Measurements from ENCODE around the gene MRPS10.

GRCh38 chr6:42217157-42217518 is 523 bp downstream of the MRPS10 start:
- no peak for TF ChIP-seq E2F4 (IDR thresholded peaks at IDR 0.05; ENCODE audit: low read depth, low read length)
- TF ChIP-seq POLR2A (IDR thresholded peaks at IDR 0.05; ENCODE audit: low read depth, low read length) = no peak
- TF ChIP-seq CTCF (IDR thresholded peaks at IDR 0.05 in 2 of 3, conservative IDR thresholded peaks at IDR 0.05 in 1 of 3; ENCODE audit: control insufficient read depth in 2 of 3, extremely low read depth in 1 of 3, insufficient read depth in 1 of 3, low read depth in 3 of 3, low read length in 3 of 3) = no peak
- no peak for TF ChIP-seq RELB (IDR thresholded peaks at IDR 0.05; ENCODE audit: low read depth)
- no peak for TF ChIP-seq RAD21 (IDR thresholded peaks at IDR 0.05; ENCODE audit: insufficient read depth, low read depth, low read length)
- TF ChIP-seq ZNF274 (IDR thresholded peaks at IDR 0.05; ENCODE audit: insufficient read depth, insufficient read length) = no peak
- TF ChIP-seq BCL11A (IDR thresholded peaks at IDR 0.05; ENCODE audit: low read depth, low read length) = no peak
- no peak for TF ChIP-seq MLLT1 (IDR thresholded peaks at IDR 0.05)
- no peak for TF ChIP-seq SUZ12 (IDR thresholded peaks at IDR 0.05; ENCODE audit: unreplicated experiment)
- TF ChIP-seq SIN3A (IDR thresholded peaks at IDR 0.05; ENCODE audit: low read depth, low read length) = no peak
- no peak for TF ChIP-seq EP300 (IDR thresholded peaks at IDR 0.05; ENCODE audit: borderline replicate concordance in 1 of 2, control insufficient read depth in 1 of 2, low read depth in 2 of 2, low read length in 2 of 2)
- TF ChIP-seq KDM1A (IDR thresholded peaks at IDR 0.05; ENCODE audit: borderline replicate concordance) = no peak

Measured in GM12878 (cell line).